Measurements from ENCODE around the gene HMX1.

Gene HMX1

DNA sequence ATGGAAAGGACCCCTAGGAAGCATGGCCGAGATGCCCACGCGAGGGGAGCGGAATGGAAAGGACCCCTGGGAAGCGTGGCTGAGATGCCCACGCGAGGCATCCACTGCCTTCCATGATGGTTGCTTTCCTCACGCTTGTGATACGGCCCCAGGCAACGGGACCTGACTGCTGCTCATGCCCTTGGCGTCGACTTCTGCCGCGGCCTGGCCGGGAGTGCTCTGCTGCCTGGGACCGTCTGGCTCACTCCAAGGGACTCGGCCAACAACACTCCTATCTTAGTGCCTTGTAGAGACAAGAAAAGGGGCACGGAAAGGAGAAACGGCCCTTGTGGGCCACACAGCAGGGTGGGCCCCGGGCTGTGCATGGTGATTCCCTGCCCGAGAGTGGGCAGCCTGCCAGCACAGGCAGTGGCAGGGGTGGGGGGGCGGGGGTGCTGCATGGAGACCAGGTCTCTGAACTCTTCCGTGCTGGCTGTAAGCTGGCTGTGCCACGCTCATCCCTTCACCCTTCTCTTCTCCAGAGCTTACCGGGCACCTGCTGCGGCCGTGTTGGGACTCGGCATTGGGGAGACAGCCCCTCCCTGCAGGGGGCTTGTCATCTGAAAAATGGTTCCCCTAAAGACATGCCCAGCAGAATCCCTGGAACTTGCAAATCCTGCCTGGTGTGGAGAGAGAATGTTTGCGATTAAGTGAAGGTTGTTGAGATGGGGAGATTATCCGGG, 38.6 kb upstream of the HMX1 start:
- DNase-seq (ENCODE audit: low read depth) = no peak

DNA sequence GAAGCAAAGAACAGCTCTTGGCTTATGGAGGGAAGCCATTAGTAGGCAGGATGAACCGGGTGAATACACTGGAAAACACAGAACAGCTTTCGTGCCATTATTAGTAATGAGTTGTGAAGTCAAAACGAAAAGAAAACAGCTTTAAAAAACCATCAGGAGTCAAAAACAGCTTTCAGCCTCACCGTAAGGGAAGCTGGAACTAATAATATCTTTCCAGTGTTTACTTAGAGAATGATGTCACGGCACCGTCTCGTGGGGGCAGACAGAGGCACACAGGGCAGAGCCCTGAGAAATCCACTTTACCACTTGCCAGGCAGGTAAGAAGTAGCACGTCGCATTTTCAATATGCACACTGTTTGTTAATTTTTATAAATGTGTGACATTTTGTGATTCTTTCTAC, 37.9 kb upstream of the HMX1 start:
- no peak for DNase-seq (ENCODE audit: low read depth)

DNA sequence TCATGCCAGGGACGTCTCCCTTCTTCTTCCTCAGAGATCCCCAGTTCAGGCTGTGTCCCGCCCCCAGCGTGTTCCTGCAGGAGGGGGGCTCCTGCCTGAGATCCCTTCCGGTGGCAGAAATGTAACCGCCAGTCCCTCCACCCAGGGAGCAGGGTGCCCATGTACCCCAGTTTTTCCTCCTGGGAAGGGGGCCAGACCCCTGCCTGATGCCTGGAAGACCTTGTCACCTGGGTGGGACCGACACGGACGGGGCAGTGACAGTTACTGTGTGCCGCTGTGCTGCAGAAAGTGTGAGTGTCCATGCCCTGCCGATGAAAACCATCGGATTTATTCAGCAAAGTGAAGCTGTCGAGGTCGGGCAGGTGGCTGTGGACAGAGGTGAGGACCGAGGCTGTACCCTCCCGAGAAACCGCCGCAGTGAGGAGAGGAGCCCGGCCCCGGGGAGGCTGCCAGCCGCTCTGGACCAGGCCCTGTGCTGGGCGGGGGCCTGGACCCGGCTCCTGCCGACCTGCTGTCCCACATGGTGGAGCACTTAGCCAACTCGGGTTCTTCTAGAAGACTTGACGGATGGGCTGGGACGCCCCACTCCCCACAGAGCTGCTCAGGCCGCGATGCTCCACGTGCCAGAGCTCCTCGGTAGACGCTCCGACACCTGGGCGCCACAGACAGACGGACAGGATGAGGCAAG, 36.7 kb upstream of the HMX1 start:
- no peak for DNase-seq (ENCODE audit: low read depth)

DNA sequence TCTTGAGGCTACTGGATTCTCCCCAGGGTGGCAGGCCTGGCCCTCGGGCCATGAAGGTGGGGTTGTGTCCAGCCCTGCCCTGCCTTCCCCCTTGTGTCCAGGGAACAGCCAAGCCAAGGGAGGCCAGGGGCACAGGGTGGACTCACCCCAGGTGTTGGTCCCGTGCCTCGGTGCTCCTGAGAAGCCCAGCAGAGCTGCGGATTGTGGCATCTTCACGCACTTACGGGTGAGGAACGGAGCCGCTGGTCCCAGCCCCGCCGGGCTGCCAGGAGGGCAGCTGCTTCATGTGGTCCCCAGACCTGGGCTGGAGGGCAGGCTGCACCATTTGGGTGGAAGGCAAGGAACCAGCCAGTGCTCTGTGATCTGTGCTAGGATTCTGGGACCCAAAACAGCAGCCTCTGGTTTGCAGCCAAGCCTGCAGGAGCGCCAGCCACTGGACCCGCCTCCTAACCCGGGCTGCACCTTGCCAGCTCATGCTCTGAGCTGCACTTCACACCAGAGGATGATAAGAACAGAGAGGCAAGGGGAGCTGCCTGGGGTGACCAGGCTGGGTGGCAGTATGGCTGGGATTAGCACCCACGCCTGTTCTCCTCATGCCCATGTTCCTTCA, 36.1 kb upstream of the HMX1 start:
- DNase-seq (ENCODE audit: low read depth) = no peak

DNA sequence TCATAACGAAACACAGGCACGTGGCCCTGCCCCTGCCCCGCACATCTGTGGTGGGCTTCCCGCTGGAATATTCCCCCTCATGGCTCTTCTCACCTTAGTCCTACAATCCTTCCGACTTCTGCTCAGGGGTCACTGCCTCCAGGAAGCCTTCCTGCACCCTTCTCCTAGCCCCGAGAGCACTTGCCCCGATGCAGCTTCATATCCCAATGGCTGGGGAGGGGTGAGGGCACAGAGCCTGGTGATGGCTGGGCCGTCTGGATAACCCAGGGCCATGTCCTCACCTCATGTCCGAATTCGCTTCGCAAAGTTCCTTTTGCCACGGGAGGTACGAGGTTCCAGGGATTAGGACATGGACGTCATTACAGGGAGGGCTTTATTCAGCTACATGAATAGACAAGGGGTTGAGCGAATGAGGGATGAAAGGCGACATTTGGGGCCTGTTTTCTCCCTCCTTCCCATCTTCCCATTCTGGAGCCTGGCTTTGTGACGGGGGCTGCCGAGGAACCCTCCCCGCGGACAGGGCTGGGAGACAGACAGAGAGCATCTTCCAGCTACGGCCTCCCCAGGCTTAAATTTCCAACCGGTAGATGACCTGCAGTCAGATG, 35.5 kb upstream of the HMX1 start:
- DNase-seq (ENCODE audit: low read depth) = no peak

DNA sequence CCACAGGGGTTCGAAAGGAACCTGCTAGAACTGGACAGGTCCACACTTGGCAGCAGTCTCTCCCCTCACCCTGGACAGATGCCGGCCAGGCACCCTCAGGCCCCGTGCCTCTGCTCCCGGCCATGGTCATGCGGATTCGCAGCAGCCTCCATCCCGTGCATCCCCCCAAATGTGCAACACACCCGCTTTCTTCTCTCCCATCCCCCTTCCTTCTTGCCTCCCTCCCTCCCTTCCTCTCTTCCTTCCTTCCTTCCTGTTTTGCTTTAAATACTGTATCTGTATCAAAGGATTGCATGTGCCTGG, 35.0 kb upstream of the HMX1 start:
- DNase-seq (ENCODE audit: low read depth) = no peak

DNA sequence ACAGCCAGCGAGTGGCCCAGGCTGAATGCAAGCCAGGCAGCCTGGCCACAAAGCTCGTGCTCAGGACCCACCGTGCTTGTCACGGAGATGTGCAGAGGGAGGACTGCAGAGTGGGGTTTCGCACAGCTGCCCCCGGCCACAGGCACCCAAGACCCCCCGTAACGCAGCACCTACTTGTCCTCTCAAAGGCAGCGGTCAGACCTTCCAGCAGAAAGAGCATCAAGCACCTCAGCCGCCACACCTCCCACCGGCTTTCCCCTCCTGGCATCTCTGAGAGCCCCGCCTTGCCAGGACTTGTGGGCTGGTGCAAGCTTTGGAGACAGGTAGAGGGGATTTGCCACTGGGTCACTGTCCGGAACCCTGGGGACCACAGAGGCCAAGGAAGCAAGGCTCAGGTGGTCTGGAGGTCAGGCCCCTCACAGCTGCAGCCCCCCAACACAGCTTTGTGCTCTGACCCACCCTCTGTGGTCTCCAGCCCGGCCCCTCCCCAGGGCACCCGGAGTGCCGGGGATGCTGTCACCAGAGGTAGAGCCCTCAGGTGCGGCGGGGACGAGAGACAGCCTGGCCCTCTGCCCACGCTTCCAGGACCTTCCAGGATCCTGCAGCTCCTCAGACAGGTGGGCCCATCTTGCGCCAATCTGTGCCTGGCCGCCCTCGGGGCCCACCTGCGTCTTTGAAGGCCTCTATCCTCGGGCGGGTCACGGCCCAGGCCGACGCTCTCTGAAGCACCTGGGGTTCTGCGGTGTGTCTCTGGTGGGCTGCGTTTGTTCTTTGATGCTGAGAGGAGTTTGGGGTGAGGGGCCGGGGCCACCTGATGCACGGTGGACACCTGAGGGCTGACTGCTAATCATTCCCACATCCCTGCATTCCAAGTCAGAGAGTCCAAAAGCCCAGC, 34.4 kb upstream of the HMX1 start:
- no peak for DNase-seq (ENCODE audit: low read depth)

DNA sequence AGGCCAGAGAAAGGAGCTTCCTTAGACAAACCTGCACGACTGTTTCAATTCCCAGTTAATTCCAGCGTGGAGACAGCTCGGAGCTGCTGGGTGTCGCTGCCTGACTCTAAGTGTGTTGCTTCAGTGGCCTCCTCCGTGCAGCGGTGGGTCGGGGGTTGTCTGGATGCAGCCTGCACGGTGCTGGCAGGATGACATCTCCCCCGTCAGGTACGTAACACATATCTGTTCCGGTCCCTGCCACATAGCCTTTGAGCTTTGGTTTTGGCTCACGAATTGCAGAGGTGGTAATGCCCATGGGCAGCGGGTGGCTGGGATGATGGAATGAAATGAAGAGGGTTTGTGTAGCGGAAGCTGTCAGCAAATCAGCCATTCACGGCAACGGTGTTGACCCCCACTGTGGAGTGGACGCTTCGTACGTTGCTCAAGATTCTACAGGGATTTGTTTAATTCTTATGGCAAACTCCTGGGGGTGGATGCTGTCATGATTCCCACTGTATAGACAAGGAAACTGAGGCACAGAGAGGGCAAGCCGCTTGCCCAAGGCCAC, 33.7 kb upstream of the HMX1 start:
- no peak for DNase-seq (ENCODE audit: low read depth)

DNA sequence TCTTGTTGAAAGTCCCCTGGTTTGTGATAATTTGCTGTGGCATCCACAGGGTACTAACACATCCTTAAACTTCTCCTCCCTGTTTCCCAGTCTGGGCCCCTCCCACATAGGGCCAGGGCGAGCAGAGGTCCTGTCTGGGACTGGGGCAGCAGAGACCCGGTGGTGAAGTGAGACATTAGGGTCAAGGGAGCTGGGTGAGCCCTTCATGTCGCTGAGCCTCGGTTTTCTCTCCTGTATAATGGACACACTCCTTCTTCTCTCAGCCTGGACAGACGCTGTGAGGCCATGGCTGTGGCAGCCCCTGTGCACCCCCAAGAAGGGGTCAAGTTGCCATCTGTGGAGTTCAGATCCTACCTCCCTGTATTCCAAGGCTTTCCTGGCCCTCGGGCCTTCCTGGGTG, 33.0 kb upstream of the HMX1 start:
- no peak for DNase-seq (ENCODE audit: low read depth)

DNA sequence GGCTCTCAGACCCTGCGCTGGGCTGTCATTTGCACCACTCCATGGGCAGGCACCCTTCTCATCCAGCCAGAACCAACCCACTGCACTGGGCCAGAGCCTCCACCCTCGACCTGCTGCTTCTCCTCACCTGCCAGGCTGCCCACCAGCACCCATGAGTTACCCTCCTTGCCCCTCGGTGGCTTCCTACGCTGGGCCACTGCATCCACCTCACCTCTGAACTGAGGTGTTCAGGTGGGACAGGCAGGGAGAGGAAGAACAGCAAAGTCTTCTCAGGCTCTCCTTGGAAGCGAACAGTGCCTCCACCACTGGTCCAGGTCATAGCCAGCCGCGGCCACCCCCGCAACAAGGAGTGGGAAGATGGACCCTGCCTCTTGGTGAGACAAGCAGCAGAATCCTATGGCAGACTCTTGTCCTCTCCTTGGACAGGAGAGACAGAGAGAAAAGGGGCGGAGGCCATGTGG, 32.4 kb upstream of the HMX1 start:
- DNase-seq (ENCODE audit: low read depth) = no peak

DNA sequence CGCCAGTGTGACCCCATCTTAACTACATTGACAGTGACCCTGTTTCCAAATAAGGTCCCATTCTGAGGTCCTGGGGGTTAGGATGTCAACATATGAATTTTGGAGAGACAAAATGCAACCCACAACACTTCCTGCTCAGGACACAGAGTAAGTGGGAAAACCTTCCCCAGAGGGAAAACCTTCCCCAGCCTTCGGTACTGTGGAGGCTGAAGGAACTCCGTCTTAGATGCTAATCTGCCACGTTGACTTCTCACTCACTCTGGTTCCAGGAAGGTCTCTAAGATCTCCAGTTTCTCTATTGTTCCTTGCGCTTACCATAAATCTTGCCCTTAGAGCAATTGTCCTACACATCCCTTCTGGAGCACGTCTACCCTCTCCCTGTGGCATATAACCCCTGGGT, 29.7 kb upstream of the HMX1 start:
- no peak for DNase-seq (ENCODE audit: low read depth)

DNA sequence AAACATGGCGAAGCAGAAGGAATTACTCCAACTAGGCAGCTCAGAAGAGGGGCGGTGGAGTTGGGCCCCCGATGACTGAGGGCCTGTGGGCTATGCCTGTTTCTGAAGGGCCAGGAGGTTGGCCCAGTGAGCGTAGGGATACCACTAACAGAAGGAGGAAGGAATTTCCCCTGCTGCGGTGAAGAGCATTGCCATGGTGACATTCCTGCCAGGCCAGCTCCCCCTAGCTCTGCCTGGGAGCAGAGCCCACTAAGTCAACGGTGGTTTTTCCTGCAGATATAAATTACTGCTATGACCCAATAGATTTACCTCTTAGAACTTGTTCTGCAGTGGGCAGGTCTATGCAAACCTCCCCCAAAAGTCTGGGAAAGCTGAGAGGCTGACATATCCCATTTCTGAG, 28.9 kb upstream of the HMX1 start:
- no peak for DNase-seq (ENCODE audit: low read depth)

DNA sequence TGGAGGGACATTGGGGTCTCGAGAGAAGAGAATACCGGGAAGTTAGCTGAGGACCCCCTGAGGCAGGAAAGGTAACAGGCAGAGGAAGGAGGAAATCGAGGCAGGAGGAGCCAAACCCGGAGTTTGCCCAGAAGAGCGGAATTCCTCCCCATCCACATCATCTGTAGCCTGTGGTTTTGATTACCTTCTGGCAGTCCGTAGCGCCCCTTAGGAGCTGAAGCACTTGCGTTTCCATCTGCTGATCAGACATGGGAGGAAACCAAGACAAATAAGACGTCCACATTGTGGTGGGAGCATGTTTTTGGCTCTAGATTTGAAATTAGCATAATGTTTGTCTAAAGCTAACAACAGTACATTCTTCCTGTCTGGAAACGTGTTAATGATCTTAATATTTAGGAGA, 26.8 kb upstream of the HMX1 start:
- DNase-seq (ENCODE audit: low read depth) = no peak

DNA sequence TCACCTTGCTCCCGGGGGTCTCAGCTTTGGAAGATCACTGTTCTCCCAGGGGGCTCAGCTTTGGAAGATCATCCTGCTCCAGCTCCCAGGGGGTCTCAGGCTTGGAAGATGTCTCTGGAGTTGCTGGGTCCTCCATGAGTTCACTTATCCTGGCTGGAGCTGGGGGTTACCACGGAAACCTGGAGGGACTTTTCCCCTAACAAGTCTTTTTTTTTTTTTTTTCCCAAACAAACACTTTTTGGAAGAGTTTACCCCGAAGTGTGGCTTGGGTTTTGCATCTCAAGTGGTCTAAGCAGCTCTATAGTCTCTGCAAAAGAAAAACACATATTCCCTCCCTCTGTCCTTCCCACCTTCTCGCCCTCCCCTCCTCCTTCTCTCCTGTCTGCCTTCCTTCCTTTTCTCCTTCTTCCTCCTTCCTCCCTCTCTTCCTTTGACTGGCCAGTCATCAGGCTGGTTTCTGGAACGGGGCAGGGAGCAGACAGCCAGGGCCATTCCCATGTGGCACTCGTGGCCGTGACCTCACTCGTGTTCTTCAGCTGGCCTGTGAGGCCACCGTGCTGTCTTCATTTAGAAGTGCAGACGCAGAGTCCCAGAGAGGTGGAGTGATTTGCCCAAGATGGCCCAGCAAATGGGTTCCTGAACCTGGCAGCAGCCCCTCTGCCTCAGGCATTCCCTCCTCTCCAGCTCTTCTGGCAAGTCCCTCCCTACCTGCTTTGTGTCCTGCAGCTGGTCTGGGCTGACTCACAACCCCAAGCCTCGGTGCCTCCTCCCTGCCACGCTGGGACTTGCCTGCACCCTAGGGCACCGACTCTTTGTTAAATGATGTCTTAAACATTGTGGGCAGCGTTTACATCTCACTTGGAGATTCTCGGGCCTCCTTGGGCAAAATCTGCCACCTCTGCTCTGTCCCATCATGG, 25.9 kb upstream of the HMX1 start:
- DNase-seq (ENCODE audit: low read depth) = no peak

DNA sequence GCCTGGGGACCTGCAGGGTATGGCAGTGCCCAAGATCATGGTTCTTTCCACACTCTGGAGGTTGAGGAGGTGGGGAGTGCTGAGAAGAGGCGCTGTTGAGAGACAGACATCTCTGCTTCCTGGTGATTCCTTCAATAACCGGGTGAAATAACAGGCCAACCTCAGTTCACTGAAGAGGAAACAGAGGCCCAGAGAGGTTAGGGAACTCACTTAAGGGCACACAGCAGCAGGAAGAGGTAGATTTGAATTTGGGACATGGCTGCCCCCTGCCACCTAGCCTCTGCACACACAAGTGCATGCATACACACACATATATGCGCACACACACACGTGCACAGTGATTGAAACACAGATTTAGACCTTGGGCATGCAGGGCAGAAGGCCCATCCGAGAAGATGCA, 24.9 kb upstream of the HMX1 start:
- DNase-seq (ENCODE audit: low read depth) = no peak

DNA sequence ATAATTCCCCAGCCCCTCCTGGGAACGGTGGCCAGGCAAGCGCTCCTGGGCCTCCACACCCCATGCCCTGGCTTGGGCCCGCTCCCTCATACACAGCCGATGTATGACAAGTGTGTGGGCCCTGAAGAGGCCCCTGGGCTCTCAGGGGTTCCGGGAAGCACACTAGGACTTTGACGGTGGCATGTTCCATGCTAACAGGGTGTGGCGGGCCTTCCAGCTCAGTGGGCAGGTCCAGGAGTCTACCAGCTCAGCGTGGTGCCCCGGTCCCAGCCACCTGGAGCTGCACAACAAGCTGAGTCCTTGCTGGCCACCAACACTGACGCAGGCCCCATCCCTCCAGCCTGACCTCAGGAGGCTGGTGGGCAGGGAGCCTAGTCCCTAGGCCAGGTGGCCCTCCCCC, 24.4 kb upstream of the HMX1 start:
- no peak for DNase-seq (ENCODE audit: low read depth)

DNA sequence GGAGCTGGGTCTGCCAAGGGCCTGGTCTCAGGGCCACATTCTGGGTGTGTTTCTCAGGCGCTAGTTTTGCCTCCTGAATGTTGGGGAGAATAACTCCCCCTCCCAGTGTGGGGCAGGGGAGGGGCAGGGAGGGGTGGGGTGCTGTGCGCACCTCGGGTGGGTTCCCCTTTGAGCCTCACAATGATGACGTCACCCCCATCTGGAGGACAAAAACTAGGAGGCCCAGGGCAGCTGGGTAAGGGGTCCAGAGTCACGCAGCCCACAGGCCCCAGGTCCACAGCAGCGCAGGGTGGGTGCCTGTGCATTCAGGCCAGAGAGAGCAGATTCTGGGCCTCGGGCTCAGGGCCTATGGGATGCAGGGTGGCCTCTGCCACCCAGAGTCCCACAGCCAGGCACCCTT, 23.7 kb upstream of the HMX1 start:
- DNase-seq (ENCODE audit: low read depth) = no peak

DNA sequence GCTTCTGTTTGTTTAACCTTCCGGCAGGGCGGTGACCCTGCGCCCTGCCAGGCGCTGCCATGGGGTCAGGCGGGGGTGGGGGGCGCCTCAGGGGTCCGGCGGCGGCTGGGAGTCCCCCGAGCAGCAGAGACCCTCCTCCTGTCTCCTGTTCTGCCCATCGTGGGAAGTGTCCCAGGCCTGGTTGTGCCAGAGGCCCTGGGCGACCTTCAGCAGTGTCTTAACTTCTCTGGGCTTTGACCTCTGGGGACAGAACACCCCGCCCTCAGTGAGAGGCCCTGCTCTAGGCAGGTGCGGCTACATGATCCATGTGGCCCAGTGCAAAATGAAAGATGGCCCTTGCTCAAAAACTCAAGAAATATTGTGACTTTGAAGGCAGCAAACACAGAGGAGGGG, 22.8 kb upstream of the HMX1 start:
- no peak for DNase-seq (ENCODE audit: low read depth)

DNA sequence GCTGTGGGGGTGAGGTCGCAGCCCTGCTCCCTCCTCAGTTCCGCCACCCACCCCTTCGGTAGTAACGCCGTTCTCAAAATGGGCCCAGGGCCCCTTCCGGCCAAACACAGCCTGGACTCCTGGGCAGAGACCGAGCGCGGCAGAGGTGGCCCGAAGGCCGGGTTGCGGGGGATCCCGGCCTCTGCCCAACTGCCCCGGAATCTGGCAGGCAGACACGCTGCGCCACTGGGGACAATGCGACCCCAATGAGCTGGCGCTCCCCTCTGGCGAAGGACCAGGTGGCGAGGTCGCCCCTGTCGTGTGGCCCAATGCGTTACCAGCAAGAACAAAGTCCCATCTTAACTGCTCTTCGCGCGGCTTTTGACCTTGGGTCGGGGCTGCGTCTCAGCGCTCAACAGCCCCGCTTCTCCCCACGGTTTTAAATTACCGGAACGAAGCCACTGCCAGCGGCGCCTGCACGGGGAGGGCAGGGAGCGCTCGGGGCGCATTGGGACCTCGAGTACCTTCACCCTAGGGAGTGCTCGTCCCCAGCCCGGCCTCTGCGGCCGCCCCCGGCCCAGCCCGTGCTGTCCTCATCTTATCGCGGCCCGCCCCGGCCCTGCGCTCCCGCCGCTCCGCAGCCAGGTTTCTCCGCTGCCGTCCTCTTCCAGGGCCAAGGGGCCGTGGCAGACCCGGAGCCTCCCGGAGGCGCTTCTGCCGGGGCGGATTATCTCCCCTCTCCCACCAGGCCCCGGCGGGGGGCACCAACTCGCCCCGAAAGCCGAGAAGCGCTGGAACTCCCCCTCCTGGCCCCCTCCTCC, 22.2 kb upstream of the HMX1 start:
- DNase-seq (ENCODE audit: low read depth) = no peak

DNA sequence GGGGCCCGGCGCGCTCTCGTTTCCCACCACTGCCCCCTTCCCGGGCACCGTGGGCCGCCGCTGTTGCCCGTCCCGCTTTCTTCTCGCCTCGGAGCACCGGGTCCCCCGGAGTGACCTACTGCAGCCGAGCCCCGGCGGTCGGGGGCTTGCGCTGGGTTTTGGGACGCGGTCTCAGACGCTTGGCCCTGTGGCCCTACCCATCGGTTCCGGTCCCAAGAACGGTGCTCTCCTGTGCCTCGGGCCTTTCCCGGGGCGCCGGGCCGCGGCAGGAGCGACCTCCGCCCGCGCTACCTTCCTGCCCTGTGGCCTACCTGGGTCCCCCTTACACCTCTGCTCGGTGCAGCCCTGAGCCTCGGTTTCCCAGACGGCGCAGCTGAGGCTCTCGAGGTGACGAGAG, 21.6 kb upstream of the HMX1 start:
- no peak for DNase-seq (ENCODE audit: low read depth)
